Measurements from ENCODE around the gene ADAD2. TPM values are rescaled to one million over a fixed set of nuclear protein-coding genes. Genes with fewer than 3 reads are reported as not detected.
"Not testable (repeated sequence)": the region's sequence is repeated elsewhere in the genome, so short reads cannot be mapped to it uniquely, and the experiment has no call there.

ADAD2 gene
- total RNA-seq, 2 donors from 2014 or later, result 0.43 TPM; not detected in 1

DNA sequence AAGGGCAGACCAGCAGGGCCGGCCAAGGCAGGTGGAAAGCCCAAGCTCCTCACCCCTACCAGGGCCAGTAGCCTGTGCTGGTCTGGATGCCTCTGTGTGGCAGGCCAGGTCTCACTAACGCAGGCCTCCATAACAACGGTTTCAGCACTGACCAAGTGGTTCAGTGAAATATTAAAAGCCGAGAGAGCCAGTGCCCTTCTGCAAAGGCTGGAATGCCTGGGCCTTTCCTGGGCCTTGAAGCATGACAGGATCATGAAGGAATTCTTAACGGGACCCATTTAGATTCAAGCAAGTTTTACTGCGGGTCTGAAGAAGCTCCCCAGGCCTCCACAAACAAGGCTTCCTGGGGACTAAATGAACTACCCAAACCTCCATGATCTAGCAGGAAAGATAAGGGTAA lies 16.3 kb downstream of the ADAD2 start:
- Mint-ChIP-seq H3K4me3 (no peak overlapping the region), H3K9me3 (peaks cover 0 to 2% of the 10 kb centered on the region in 2 donors), H3K4me1 (ENCODE audit: low read depth) (peaks cover 6% of the 10 kb centered on the region), H3K27ac (no peak overlapping the region), H3K27me3 (ENCODE audit: low read depth) (no peaks in the 10 kb centered on the region), H3K36me3 (ENCODE audit: insufficient read depth in 2 of 2) (no peaks in the 10 kb centered on the region)
- DNase-seq (no peak), ATAC-seq (replicated peaks in 1 of 2) (no peak)

DNA sequence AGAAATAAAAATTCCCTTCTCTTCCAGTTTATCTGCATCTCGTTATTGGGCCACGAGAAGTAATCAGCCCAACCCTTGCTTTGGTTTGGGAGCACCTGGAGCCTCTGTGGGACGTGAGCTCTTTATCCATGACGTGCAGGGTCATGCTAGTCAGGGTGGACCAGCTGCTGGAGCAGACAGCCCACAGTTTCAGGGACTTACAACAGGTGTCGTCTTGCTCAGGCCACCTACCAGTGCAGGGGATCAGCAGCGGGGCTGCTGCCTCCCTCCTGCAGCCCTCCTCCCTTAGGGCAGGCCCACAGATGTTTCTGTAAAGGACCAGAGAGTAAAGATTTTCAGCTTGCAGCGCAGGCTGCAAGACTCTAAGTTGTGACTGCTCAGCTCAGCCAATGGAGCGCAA lies 16.9 kb downstream of the ADAD2 start:
- ATAC-seq (replicated peaks in 1 of 2), result no peak
- H3K9me3 Mint-ChIP-seq, result peaks cover 0 to 2% of the 10 kb centered on the region in 2 donors
- peaks cover 6% of the 10 kb centered on the region for H3K4me1 Mint-ChIP-seq (ENCODE audit: low read depth)
- H3K4me3 Mint-ChIP-seq, result no peak overlapping the region
- no peaks in the 10 kb centered on the region for H3K36me3 Mint-ChIP-seq (ENCODE audit: insufficient read depth in 2 of 2)
- no peak overlapping the region for H3K27ac Mint-ChIP-seq
- DNase-seq, result no peak
- no peaks in the 10 kb centered on the region for H3K27me3 Mint-ChIP-seq (ENCODE audit: low read depth)

DNA sequence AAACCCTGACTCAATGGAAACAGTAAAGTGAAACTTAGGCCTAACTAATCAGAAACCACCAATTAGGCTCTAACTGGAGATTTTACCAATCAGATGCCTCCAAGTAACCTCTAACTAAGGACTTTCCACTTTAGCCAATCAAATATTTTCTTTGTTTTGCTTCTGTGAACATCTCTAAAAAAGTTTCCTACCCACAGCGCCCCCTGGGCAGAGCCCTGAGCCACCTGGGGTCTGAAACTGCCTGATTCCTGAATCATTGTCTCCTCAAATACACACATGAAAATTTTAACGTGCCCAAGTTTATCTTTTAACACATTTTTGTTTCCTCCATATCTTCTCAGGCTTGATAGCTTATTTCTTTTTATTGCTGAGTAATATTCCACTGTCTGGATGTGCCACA lies 19.0 kb downstream of the ADAD2 start:
- no peak for ATAC-seq (replicated peaks in 1 of 2)
- H3K4me3 Mint-ChIP-seq, result no peak overlapping the region
- no peaks in the 10 kb centered on the region for H3K36me3 Mint-ChIP-seq (ENCODE audit: insufficient read depth in 2 of 2)
- H3K4me1 Mint-ChIP-seq (ENCODE audit: low read depth), result peaks cover 6% of the 10 kb centered on the region
- DNase-seq, result no peak
- no peak overlapping the region for H3K27ac Mint-ChIP-seq
- H3K27me3 Mint-ChIP-seq (ENCODE audit: low read depth), result no peaks in the 10 kb centered on the region
- H3K9me3 Mint-ChIP-seq, result peaks cover 0 to 2% of the 10 kb centered on the region in 2 donors

DNA sequence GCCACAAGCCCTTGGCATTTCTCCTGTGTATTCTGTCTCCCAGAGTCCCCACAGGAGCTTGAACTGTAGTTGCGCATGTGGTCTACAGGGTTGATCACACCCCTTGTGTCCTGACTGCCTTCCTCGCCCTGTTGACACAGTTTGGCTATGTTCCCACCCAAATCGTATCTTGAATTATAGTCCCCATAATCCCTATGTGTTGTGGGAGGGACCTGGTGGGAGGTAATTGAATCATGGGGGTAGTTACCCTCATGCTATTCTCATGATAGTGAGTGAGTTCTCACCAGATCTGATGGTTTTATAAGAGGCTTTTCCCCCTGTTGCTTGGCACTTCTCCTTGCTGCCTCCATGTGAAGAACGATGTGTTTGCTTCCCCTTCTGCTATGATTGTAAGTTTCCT lies 21.2 kb downstream of the ADAD2 start:
- Mint-ChIP-seq H3K9me3 (peaks cover 0 to 2% of the 10 kb centered on the region in 2 donors), H3K27me3 (ENCODE audit: low read depth) (no peaks in the 10 kb centered on the region), H3K36me3 (ENCODE audit: insufficient read depth in 2 of 2) (no peaks in the 10 kb centered on the region), H3K27ac (no peak overlapping the region), H3K4me3 (no peak overlapping the region), H3K4me1 (ENCODE audit: low read depth) (peaks cover 6% of the 10 kb centered on the region)
- ATAC-seq (replicated peaks in 1 of 2), result no peak
- DNase-seq, result no peak

DNA sequence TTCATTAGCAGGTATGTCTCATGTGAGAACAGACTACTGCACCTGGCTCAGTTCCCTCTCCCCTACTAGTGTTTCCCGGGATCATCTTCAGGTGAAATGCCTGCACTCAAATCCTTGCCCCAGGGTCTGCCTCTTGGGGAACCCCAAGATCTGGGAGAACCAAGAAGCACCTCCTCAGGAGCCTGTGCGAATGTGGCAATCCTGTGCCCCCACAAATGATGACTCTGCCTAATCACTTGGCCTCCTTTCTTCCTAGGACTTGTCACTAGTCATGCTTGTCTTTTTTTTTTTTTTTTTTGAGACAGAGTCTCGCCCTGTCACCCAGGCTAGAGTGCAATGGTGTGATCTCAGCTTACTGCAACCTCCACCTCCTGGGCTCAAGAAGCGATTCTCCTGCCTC lies 21.7 kb downstream of the ADAD2 start:
- H3K9me3 Mint-ChIP-seq, result peaks cover 0 to 2% of the 10 kb centered on the region in 2 donors
- no peaks in the 10 kb centered on the region for H3K36me3 Mint-ChIP-seq (ENCODE audit: insufficient read depth in 2 of 2)
- no peaks in the 10 kb centered on the region for H3K27me3 Mint-ChIP-seq (ENCODE audit: low read depth)
- H3K4me1 Mint-ChIP-seq (ENCODE audit: low read depth), result peaks cover 6% of the 10 kb centered on the region
- ATAC-seq (replicated peaks in 1 of 2) (no peak), DNase-seq (no peak)
- no peak overlapping the region for H3K4me3 Mint-ChIP-seq
- no peak overlapping the region for H3K27ac Mint-ChIP-seq

DNA sequence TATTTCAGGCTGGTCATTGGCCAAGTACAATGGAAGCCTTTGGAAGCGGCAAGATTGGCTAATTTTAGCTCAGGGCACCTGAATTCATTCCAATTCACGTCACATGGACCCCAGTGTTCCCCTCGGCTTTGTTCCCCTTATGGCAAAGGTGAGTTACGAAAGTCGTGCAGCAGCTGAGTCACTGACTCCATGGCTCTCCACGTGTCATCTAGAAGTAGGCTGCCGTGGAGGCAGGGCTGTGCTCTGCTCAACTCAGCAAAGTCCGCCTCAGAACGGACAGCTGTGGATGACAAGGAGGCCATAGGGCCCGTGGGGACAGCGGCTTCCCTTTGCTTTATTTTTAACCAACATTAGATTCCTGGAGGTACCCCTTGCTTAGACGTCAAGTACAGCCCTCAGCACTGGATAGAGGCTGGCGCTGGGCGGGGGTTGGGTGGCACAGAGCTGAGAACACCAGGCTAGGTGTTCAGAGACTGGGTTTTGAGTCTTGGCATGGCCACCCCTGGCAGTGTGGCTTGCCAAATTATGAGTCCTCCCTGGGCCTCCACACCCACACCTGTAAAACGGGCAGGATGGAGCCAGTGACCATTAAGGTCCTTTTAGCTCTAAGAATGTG lies 23.6 kb downstream of the ADAD2 start:
- Mint-ChIP-seq H3K27me3 (ENCODE audit: low read depth) (no peaks in the 10 kb centered on the region), H3K4me1 (ENCODE audit: low read depth) (no peaks in the 10 kb centered on the region), H3K36me3 (ENCODE audit: insufficient read depth in 2 of 2) (no peaks in the 10 kb centered on the region), H3K4me3 (no peak overlapping the region), H3K9me3 (peaks cover 0 to 2% of the 10 kb centered on the region in 2 donors), H3K27ac (no peak overlapping the region)
- DNase-seq, result no peak
- ATAC-seq (replicated peaks in 1 of 2), result no peak

DNA sequence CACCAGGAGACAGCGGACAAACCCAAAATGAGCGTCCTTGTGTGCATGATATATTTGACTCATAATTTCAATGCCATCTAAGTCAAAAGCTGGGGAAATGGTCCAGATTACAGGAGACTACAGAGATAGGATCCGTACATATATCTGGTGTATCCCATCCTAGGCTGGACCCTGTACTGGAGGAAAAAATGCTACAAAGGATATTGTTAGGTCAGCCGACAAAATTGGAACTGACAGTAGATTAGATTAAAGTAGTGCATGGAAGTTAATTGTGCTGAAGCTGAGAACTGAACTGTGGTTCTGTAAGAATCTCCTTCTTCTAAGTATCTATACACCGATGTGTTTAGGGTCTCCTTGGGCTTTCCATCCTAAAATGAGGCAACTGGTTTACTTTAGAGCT lies 24.6 kb downstream of the ADAD2 start:
- Mint-ChIP-seq H3K4me3 (no peak overlapping the region), H3K27me3 (ENCODE audit: low read depth) (no peaks in the 10 kb centered on the region), H3K9me3 (no peaks in the 10 kb centered on the region), H3K36me3 (ENCODE audit: insufficient read depth in 2 of 2) (no peaks in the 10 kb centered on the region), H3K27ac (no peak overlapping the region), H3K4me1 (ENCODE audit: low read depth) (no peaks in the 10 kb centered on the region)
- DNase-seq (no peak), ATAC-seq (replicated peaks in 1 of 2) (no peak)

DNA sequence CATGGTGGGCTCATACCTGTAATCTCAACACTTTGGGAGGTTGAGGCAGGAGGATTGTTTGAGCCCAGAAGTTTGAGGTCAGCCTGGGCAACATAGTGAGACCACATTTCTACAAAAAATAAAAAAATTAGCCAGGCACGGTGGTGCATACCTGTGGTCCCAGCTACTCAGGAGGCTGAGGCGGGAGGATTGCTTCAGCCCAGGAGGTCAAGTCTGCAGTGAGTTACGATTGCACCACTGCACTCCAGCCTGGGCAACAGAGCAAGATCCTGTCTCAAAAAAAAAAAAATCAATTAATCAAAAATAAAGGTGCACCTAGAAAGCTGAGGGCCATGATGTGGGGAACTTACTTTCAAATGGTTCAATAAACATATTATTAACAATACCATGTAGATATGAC lies 25.2 kb downstream of the ADAD2 start:
- DNase-seq; H3K4me3 Mint-ChIP-seq; H3K9me3 Mint-ChIP-seq; H3K4me1 Mint-ChIP-seq (ENCODE audit: low read depth); H3K27ac Mint-ChIP-seq; ATAC-seq (replicated peaks in 1 of 2); H3K36me3 Mint-ChIP-seq (ENCODE audit: insufficient read depth in 2 of 2); H3K27me3 Mint-ChIP-seq (ENCODE audit: low read depth): not testable (repeated sequence)

DNA sequence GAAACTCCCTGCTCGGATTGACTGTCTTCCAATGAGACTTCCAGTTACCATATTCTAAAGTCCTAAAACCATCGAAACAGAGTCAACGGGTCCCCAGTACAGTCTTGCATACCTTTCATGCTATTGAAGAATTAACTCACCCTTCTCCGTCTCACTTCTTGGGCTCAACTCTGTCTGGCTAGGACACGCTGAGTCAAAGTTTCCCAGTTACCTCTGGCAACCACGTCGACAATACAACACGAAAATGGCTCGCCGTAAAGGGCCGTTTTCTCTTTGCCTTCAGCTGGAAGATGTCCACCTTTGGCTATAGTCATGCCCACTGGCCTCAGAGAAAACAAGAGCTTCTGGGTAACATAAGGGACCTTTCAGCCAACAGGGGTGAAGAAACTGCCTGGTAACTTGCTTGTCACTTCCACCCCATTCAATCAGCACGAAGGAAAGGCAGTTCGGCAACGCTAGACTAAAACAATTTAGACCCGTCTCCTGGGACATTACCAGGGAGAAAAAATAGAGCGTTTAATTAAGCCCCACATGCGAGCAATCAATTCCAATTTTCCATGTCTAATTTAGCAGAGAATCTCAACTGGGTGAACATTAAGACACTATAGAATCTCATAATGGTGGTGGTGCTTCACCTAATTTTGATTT lies 27.3 kb downstream of the ADAD2 start:
- no peaks in the 10 kb centered on the region for H3K9me3 Mint-ChIP-seq
- no peak overlapping the region for H3K4me3 Mint-ChIP-seq
- no peak for DNase-seq
- H3K27me3 Mint-ChIP-seq (ENCODE audit: low read depth), result no peaks in the 10 kb centered on the region
- no peaks in the 10 kb centered on the region for H3K36me3 Mint-ChIP-seq (ENCODE audit: insufficient read depth in 2 of 2)
- no peak for ATAC-seq (replicated peaks in 1 of 2)
- H3K4me1 Mint-ChIP-seq (ENCODE audit: low read depth), result no peaks in the 10 kb centered on the region
- no peak overlapping the region for H3K27ac Mint-ChIP-seq

DNA sequence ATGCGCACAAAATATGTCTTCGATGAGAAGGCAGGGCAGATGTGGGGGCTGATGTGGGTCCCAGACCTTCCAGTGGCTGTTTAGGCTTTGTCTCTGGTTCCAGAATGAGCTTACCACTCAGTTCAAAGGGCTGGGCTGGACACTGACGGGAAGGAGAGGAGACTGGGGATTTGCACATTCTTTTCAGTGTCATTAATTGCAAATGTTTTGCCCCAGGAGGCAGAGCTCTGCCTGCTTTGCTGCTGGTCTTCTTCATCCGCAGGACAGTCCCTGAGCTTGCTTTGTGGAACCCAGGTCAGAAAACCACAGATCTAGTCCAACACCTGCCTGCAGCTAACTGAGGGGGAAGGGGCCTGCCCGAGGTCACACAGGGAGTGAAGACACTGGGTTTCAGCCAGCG lies 28.0 kb downstream of the ADAD2 start:
- DNase-seq, result no peak
- H3K4me1 Mint-ChIP-seq (ENCODE audit: low read depth), result no peaks in the 10 kb centered on the region

DNA sequence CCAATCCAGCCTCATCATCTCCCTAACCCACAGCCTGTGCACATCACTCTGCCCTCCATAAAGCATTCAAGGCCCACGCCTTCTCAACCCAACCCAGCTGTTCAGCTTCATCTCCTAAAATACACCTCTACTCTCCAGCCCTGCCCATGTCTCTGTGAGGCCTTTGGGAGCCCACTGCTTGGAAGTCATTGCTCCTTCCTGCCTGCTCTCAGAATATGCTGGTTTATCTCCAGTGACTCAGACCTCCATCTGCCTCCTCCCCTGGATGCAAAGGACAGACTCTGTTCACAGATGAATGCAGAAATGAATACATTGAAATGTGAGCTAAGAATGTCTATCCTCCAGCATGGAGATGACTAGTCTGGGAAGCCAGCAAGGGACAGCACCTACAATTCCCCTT lies 29.9 kb downstream of the ADAD2 start:
- no peak overlapping the region for H3K4me3 Mint-ChIP-seq
- ATAC-seq (replicated peaks in 1 of 2) (no peak), DNase-seq (no peak)
- H3K36me3 Mint-ChIP-seq (ENCODE audit: insufficient read depth in 2 of 2), result no peaks in the 10 kb centered on the region
- no peaks in the 10 kb centered on the region for H3K27me3 Mint-ChIP-seq (ENCODE audit: low read depth)
- H3K9me3 Mint-ChIP-seq, result no peaks in the 10 kb centered on the region
- no peak overlapping the region for H3K27ac Mint-ChIP-seq
- no peaks in the 10 kb centered on the region for H3K4me1 Mint-ChIP-seq (ENCODE audit: low read depth)

More for the DNA sequence above, 28.0 kb downstream of the ADAD2 start:
- no peak for ATAC-seq (replicated peaks in 1 of 2)
- Mint-ChIP-seq H3K4me3 (no peak overlapping the region), H3K9me3 (no peaks in the 10 kb centered on the region), H3K27ac (no peak overlapping the region), H3K36me3 (ENCODE audit: insufficient read depth in 2 of 2) (no peaks in the 10 kb centered on the region), H3K27me3 (ENCODE audit: low read depth) (no peaks in the 10 kb centered on the region)

DNA sequence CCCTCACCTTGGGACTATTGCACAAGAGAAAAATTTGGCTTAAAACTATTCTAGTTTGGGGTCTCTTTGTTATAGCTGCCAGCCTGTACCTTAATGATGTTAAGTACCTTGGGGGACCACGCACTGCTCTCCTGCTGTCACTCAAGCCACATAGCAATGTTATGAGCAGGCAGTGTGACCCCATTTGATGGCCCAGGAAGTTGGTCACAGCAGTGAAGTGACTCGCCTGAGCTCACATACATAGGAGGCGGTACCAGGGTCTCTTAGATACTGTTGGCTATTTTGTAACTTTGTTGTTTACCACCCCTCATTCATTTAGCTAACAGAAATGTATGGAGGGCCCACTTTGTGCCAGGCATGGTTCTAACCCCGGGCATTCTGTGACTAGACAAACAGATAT lies 32.5 kb downstream of the ADAD2 start:
- no peak for ATAC-seq (replicated peaks in 1 of 2)
- no peaks in the 10 kb centered on the region for H3K36me3 Mint-ChIP-seq (ENCODE audit: insufficient read depth in 2 of 2)
- no peak for DNase-seq
- no peaks in the 10 kb centered on the region for H3K9me3 Mint-ChIP-seq
- H3K27me3 Mint-ChIP-seq (ENCODE audit: low read depth), result peaks cover 14% of the 10 kb centered on the region
- no peak overlapping the region for H3K27ac Mint-ChIP-seq
- no peaks in the 10 kb centered on the region for H3K4me1 Mint-ChIP-seq (ENCODE audit: low read depth)
- H3K4me3 Mint-ChIP-seq, result no peak overlapping the region

DNA sequence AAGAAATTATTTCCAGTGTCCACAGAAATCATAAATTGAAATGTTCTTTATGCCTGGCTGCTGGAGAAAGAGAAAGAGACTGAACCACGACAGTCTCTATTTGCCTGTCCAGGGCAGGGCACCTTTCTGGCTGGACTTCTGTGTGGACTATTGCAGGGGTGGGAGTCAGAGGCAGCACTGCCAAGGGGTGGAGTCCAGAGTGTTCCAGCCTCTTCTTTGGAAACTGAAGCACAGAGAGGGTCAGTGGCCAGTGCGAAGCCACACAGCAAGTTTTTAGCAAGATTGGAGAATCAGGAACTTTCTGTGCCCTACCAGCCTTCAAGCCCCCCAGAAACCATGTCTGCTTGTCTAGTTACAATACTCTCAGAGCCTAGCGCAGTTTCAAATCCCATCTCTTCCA lies 33.6 kb downstream of the ADAD2 start:
- Mint-ChIP-seq H3K27me3 (ENCODE audit: low read depth) (peaks cover 14% of the 10 kb centered on the region), H3K4me1 (ENCODE audit: low read depth) (no peaks in the 10 kb centered on the region), H3K4me3 (no peak overlapping the region), H3K27ac (no peak overlapping the region), H3K36me3 (ENCODE audit: insufficient read depth in 2 of 2) (no peaks in the 10 kb centered on the region), H3K9me3 (no peaks in the 10 kb centered on the region)
- no peak for ATAC-seq (replicated peaks in 1 of 2)
- no peak for DNase-seq

DNA sequence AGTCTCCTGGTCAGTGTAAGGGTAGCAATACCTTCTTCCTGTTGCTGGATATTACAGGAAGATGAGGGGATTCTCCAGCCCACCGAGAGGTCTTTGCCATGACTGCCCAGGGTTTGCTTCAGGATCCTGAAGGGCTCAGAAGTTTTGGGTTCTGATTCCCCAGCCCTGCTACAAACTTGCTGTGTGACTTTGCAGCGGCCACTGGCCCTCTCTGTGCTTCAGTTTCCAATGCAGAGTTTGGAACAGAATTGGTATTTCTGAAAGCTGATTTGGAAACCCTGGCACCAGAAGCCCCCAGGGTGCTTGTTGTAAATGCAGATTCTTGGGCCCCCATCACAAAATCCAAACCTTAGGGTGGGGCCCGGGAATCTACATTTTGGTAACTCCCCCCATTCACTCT lies 34.2 kb downstream of the ADAD2 start:
- ATAC-seq (replicated peaks in 1 of 2) (no peak), DNase-seq (no peak)
- Mint-ChIP-seq H3K36me3 (ENCODE audit: insufficient read depth in 2 of 2) (no peaks in the 10 kb centered on the region), H3K4me1 (ENCODE audit: low read depth) (no peaks in the 10 kb centered on the region), H3K4me3 (no peak overlapping the region), H3K27me3 (ENCODE audit: low read depth) (peaks cover 14% of the 10 kb centered on the region), H3K27ac (no peak overlapping the region), H3K9me3 (no peaks in the 10 kb centered on the region)

Data from activated T-cell treated with anti-CD3 and anti-CD28 coated beads, Interleukin-2, amount 50 U/mL, for 72 hours (primary cell).